ENCODE measurements around the gene PRKD3.
"Not testable (repeated sequence)": the region's sequence is repeated elsewhere in the genome, so short reads cannot be mapped to it uniquely, and the experiment has no call there.

The PRKD3 gene

GRCh38 chr2:37306024-37306423 is 18.6 kb downstream of the PRKD3 start:
- no peak for DNase-seq

GRCh38 chr2:37302701-37303252 is 21.9 kb downstream of the PRKD3 start:
- DNase-seq = no peak

GRCh38 chr2:37301408-37301807 is 23.2 kb downstream of the PRKD3 start:
- DNase-seq = no peak

GRCh38 chr2:37300578-37300977 is 24.1 kb downstream of the PRKD3 start:
- DNase-seq = no peak

GRCh38 chr2:37300146-37300545 is 24.5 kb downstream of the PRKD3 start:
- DNase-seq = no peak

GRCh38 chr2:37297632-37298031 is 27.0 kb downstream of the PRKD3 start:
- no peak for DNase-seq

GRCh38 chr2:37295469-37296073 is 29.1 kb downstream of the PRKD3 start:
- DNase-seq = no peak

GRCh38 chr2:37294858-37295257 is 29.8 kb downstream of the PRKD3 start:
- DNase-seq = not testable (repeated sequence)

- DNase-seq = no peak
Measured at GRCh38 chr2:37291680-37292079, 33.0 kb downstream of the PRKD3 start.

- DNase-seq = no peak
Measured at GRCh38 chr2:37287966-37288365, 36.7 kb downstream of the PRKD3 start.

- no peak for DNase-seq
Measured at GRCh38 chr2:37284381-37284780, 40.3 kb downstream of the PRKD3 start.

GRCh38 chr2:37283207-37283606 is 41.4 kb downstream of the PRKD3 start:
- DNase-seq = no peak

GRCh38 chr2:37282746-37283145 is 41.9 kb downstream of the PRKD3 start:
- DNase-seq = no peak

GRCh38 chr2:37281916-37282315 is 42.7 kb downstream of the PRKD3 start:
- DNase-seq = no peak

- DNase-seq = no peak
Measured at GRCh38 chr2:37276291-37276690, 48.3 kb downstream of the PRKD3 start.

All from stimulated activated CD4-positive, alpha-beta T cell treated with anti-CD3 and anti-CD28 coated beads, Interleukin-2, amount 100 ng/mL, for 48 hours (primary cell).